ENCODE measurements around the gene SLC16A6.
"Not testable (repeated sequence)": the region's sequence is repeated elsewhere in the genome, so short reads cannot be mapped to it uniquely, and the experiment has no call there.

SLC16A6 gene

DNA sequence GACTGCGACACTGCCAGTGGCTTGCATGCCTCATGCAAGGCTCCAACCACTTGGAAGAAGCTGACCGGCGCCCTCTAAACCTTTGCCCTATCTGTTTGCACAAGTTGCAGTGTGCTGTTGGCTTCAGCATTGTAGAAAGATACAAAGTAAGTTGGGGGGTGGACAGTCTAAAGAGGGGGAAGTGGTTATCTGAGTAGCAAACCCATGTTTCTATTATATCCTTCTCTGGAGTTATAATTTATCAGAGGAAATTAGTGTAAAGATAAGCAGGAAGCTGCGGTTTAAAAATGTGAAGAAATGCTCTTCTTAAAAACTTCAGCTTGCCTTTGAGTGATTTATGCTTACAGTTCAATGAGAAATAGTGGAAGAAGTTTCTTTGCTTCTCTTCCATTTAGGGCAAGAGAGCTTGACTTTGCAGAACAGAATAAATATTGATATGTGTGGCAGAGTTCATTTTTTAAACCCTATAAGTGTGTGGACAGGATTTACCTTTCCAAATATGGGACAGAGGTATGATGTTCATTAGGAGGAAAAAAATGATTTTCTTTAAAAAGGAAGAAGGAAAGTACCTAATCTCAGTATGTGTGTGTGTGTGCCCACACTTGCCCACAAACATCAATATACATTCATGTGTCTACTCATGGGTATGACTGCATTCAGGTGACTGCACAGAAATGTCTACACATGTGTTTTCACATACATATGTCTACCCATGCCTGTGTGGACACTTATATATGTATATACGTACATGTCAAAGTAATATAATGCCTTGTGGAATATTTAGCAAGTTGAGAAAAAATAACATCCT, 35.0 kb downstream of the SLC16A6 start:
- no peaks in the 10 kb centered on the region for H3K79me2 ChIP-seq (ENCODE audit: control insufficient read depth, insufficient read depth, low read length, poor library complexity)
- H3K9me3 ChIP-seq (ENCODE audit: insufficient read depth, low read depth, low read length) = no peaks in the 10 kb centered on the region
- H3K4me1 ChIP-seq (ENCODE audit: control insufficient read depth in 1 of 2, insufficient read depth in 2 of 2, low read length in 2 of 2) = no peaks in the 10 kb centered on the region
- no peak overlapping the region for H2AFZ ChIP-seq (ENCODE audit: insufficient read depth, low read length, poor library complexity)
- WGBS (ENCODE audit: extremely low coverage, insufficient coverage, insufficient read length) = no CpG with 5 or more reads among the region's 5 CpGs
- no peak overlapping the region for H3K4me2 ChIP-seq (ENCODE audit: low read length)
- H3K79me1 ChIP-seq (ENCODE audit: low read length) = no peaks in the 10 kb centered on the region
- no peak overlapping the region for H3K23ac ChIP-seq (ENCODE audit: low read length)
- H3K27me3 ChIP-seq (ENCODE audit: insufficient read depth, low read length) = no peaks in the 10 kb centered on the region
- no peak overlapping the region for H4K12ac ChIP-seq (ENCODE audit: low read depth, low read length)
- H2BK5ac ChIP-seq (ENCODE audit: low read depth, low read length, poor library complexity) = no peak overlapping the region
- H3K27ac ChIP-seq (ENCODE audit: low read depth, low read length) = no peak overlapping the region
- no peak for DNase-seq
- H2BK12ac ChIP-seq (ENCODE audit: low read length) = no peak overlapping the region
- H3K18ac ChIP-seq (ENCODE audit: low read length) = no peak overlapping the region
- no peak overlapping the region for H2BK120ac ChIP-seq (ENCODE audit: insufficient read depth, low read length, poor library complexity)
- H2AK5ac ChIP-seq (ENCODE audit: low read length) = no peak overlapping the region
- H4K91ac ChIP-seq (ENCODE audit: low read depth, low read length) = no peak overlapping the region
- no peak overlapping the region for H4K8ac ChIP-seq (ENCODE audit: low read depth, low read length)
- no peak overlapping the region for H3K4ac ChIP-seq (ENCODE audit: low read depth, low read length)
- H3K4me3 ChIP-seq (ENCODE audit: low read depth, low read length) = no peak overlapping the region
- H3K36me3 ChIP-seq (ENCODE audit: control insufficient read depth in 1 of 2, insufficient read depth in 2 of 2, low read length in 2 of 2) = peaks cover 6 to 10% of the 10 kb centered on the region in 2 experiments
- no peak overlapping the region for H3K9ac ChIP-seq (ENCODE audit: low read length)
- H3K14ac ChIP-seq (ENCODE audit: low read length) = no peak overlapping the region

- Histone ChIP-seq H3K9me3 (ENCODE audit: insufficient read depth, low read depth, low read length) (no peaks in the 10 kb centered on the region), H3K79me1 (ENCODE audit: low read length) (no peaks in the 10 kb centered on the region), H3K4me3 (ENCODE audit: low read depth, low read length) (no peak overlapping the region), H3K4me1 (ENCODE audit: control insufficient read depth in 1 of 2, insufficient read depth in 2 of 2, low read length in 2 of 2) (no peaks in the 10 kb centered on the region), H3K4me2 (ENCODE audit: low read length) (no peak overlapping the region), H2BK120ac (ENCODE audit: insufficient read depth, low read length, poor library complexity) (no peak overlapping the region), H3K14ac (ENCODE audit: low read length) (no peak overlapping the region), H3K36me3 (ENCODE audit: control insufficient read depth in 1 of 2, insufficient read depth in 2 of 2, low read length in 2 of 2) (peaks cover 6 to 13% of the 10 kb centered on the region in 2 experiments), H3K4ac (ENCODE audit: low read depth, low read length) (no peak overlapping the region), H3K27me3 (ENCODE audit: insufficient read depth, low read length) (no peaks in the 10 kb centered on the region), H4K12ac (ENCODE audit: low read depth, low read length) (no peak overlapping the region), H3K23ac (ENCODE audit: low read length) (no peak overlapping the region), H2BK5ac (ENCODE audit: low read depth, low read length, poor library complexity) (no peak overlapping the region), H3K9ac (ENCODE audit: low read length) (no peak overlapping the region), H2AK5ac (ENCODE audit: low read length) (no peak overlapping the region), H2BK12ac (ENCODE audit: low read length) (no peak overlapping the region), H2AFZ (ENCODE audit: insufficient read depth, low read length, poor library complexity) (no peak overlapping the region), H4K8ac (ENCODE audit: low read depth, low read length) (no peak overlapping the region), H3K79me2 (ENCODE audit: control insufficient read depth, insufficient read depth, low read length, poor library complexity) (no peaks in the 10 kb centered on the region), H4K91ac (ENCODE audit: low read depth, low read length) (no peak overlapping the region), H3K18ac (ENCODE audit: low read length) (no peak overlapping the region), H3K27ac (ENCODE audit: low read depth, low read length) (no peak overlapping the region)
- WGBS (ENCODE audit: extremely low coverage, insufficient coverage, insufficient read length) = no CpG with 5 or more reads among the region's 4 CpGs
- no peak for DNase-seq
These were observed 35.8 kb downstream of the SLC16A6 start for GRCh38 chr17:68255151-68255550.

DNA sequence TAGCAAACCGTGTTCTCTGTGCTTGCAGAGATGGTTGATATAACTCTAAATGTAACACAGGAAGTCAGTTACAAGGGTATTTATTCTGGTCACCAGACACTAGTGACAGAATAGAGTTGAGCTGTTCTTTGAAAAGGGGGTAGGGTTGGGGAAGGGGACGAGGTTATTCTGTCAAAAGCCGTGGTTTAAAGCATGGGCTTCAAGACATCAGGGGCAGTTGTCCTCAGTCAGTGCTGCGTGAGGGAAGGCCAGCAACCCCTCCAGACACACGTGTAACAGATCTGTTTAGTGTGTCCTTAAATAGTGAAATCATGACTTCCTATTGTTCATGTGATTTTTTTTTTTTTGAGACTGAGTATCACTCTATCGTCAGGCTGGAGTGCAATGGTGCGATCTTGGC, 37.5 kb downstream of the SLC16A6 start:
- not testable (repeated sequence) for H2BK120ac ChIP-seq (ENCODE audit: insufficient read depth, low read length, poor library complexity); H3K79me2 ChIP-seq (ENCODE audit: control insufficient read depth, insufficient read depth, low read length, poor library complexity); H3K9ac ChIP-seq (ENCODE audit: low read length); H3K27ac ChIP-seq (ENCODE audit: low read depth, low read length); H2BK5ac ChIP-seq (ENCODE audit: low read depth, low read length, poor library complexity); DNase-seq; H2BK12ac ChIP-seq (ENCODE audit: low read length); H3K14ac ChIP-seq (ENCODE audit: low read length); H4K91ac ChIP-seq (ENCODE audit: low read depth, low read length); H3K18ac ChIP-seq (ENCODE audit: low read length); H3K9me3 ChIP-seq (ENCODE audit: insufficient read depth, low read depth, low read length); H3K23ac ChIP-seq (ENCODE audit: low read length); H3K4me3 ChIP-seq (ENCODE audit: low read depth, low read length); H3K4me2 ChIP-seq (ENCODE audit: low read length); H3K4me1 ChIP-seq (ENCODE audit: control insufficient read depth in 1 of 2, insufficient read depth in 2 of 2, low read length in 2 of 2); H3K27me3 ChIP-seq (ENCODE audit: insufficient read depth, low read length); H3K4ac ChIP-seq (ENCODE audit: low read depth, low read length); H4K8ac ChIP-seq (ENCODE audit: low read depth, low read length); H2AK5ac ChIP-seq (ENCODE audit: low read length); H3K79me1 ChIP-seq (ENCODE audit: low read length); H4K12ac ChIP-seq (ENCODE audit: low read depth, low read length); H2AFZ ChIP-seq (ENCODE audit: insufficient read depth, low read length, poor library complexity)
- WGBS (ENCODE audit: extremely low coverage, insufficient coverage, insufficient read length) = no CpG with 5 or more reads among the region's 7 CpGs
- H3K36me3 ChIP-seq (ENCODE audit: control insufficient read depth in 1 of 2, insufficient read depth in 2 of 2, low read length in 2 of 2) = peaks cover 6 to 13% of the 10 kb centered on the region in 2 experiments

GRCh38 chr17:68249354-68249765, 41.6 kb downstream of the SLC16A6 start:
- no CpG with 5 or more reads among the region's 7 CpGs for WGBS (ENCODE audit: extremely low coverage, insufficient coverage, insufficient read length)
- Histone ChIP-seq H3K27ac (ENCODE audit: low read depth, low read length) (no peak overlapping the region), H3K79me1 (ENCODE audit: low read length) (peaks cover 10% of the 10 kb centered on the region), H3K14ac (ENCODE audit: low read length) (no peak overlapping the region), H3K4me1 (ENCODE audit: control insufficient read depth in 1 of 2, insufficient read depth in 2 of 2, low read length in 2 of 2) (peaks cover 4% of the 10 kb centered on the region in 2 experiments), H2BK120ac (ENCODE audit: insufficient read depth, low read length, poor library complexity) (no peak overlapping the region), H3K79me2 (ENCODE audit: control insufficient read depth, insufficient read depth, low read length, poor library complexity) (peaks cover 9% of the 10 kb centered on the region), H2BK12ac (ENCODE audit: low read length) (no peak overlapping the region), H3K9me3 (ENCODE audit: insufficient read depth, low read depth, low read length) (no peaks in the 10 kb centered on the region), H3K36me3 (ENCODE audit: control insufficient read depth in 1 of 2, insufficient read depth in 2 of 2, low read length in 2 of 2) (peaks cover 2 to 3% of the 10 kb centered on the region in 2 experiments), H4K91ac (ENCODE audit: low read depth, low read length) (no peak overlapping the region), H4K8ac (ENCODE audit: low read depth, low read length) (no peak overlapping the region), H3K18ac (ENCODE audit: low read length) (no peak overlapping the region), H3K4me2 (ENCODE audit: low read length) (no peak overlapping the region), H2AK5ac (ENCODE audit: low read length) (no peak overlapping the region), H3K9ac (ENCODE audit: low read length) (no peak overlapping the region), H3K4ac (ENCODE audit: low read depth, low read length) (no peak overlapping the region), H3K27me3 (ENCODE audit: insufficient read depth, low read length) (no peaks in the 10 kb centered on the region), H2AFZ (ENCODE audit: insufficient read depth, low read length, poor library complexity) (no peak overlapping the region), H4K12ac (ENCODE audit: low read depth, low read length) (no peak overlapping the region), H2BK5ac (ENCODE audit: low read depth, low read length, poor library complexity) (no peak overlapping the region), H3K4me3 (ENCODE audit: low read depth, low read length) (no peak overlapping the region), H3K23ac (ENCODE audit: low read length) (no peak overlapping the region)
- DNase-seq = no peak

Data from trophoblast cell (in vitro differentiated cells and primary cell).